GM19397 (cell line): ENCODE data around the gene SLC6A7.
"Not testable (repeated sequence)": the region's sequence is repeated elsewhere in the genome, so short reads cannot be mapped to it uniquely, and the experiment has no call there.

ENCODE experiments used
- ATAC-seq: cut with Tn5 transposase; IDR thresholded peaks from one replicate; pipeline ENCODE4 v1.9.1; 2021; ENCODE audit warnings: mild to moderate bottlenecking, moderate library complexity; ENCODE audit not compliant: unreplicated experiment

The SLC6A7 gene

GRCh38 chr5:150215979-150216944, 26.4 kb downstream of the SLC6A7 start:
- no peak for ATAC-seq

GRCh38 chr5:150217038-150217437, 27.2 kb downstream of the SLC6A7 start:
- no peak for ATAC-seq

- no peak for ATAC-seq
Observed at GRCh38 chr5:150217873-150218692, 28.2 kb downstream of the SLC6A7 start.

GRCh38 chr5:150218693-150219035, 28.8 kb downstream of the SLC6A7 start:
- ATAC-seq = no peak

GRCh38 chr5:150219142-150219541, 29.3 kb downstream of the SLC6A7 start:
- ATAC-seq = no peak

GRCh38 chr5:150219861-150220260, 30.0 kb downstream of the SLC6A7 start:
- ATAC-seq = no peak

- ATAC-seq = no peak
Observed at GRCh38 chr5:150221471-150221870, 31.6 kb downstream of the SLC6A7 start.

GRCh38 chr5:150222906-150223305, 33.0 kb downstream of the SLC6A7 start:
- ATAC-seq = no peak

- no peak for ATAC-seq
Observed at GRCh38 chr5:150223474-150223873, 33.6 kb downstream of the SLC6A7 start.

GRCh38 chr5:150224483-150225027, 34.7 kb downstream of the SLC6A7 start:
- ATAC-seq = no peak

GRCh38 chr5:150227036-150227435, 37.2 kb downstream of the SLC6A7 start:
- no peak for ATAC-seq

- no peak for ATAC-seq
Observed at GRCh38 chr5:150227606-150228273, 37.9 kb downstream of the SLC6A7 start.

- ATAC-seq = no peak
Observed at GRCh38 chr5:150229571-150229970, 39.7 kb downstream of the SLC6A7 start.

- no peak for ATAC-seq
Observed at GRCh38 chr5:150230842-150231241, 41.0 kb downstream of the SLC6A7 start.

GRCh38 chr5:150233706-150234105, 43.8 kb downstream of the SLC6A7 start:
- not testable (repeated sequence) for ATAC-seq

- no peak for ATAC-seq
Observed at GRCh38 chr5:150234576-150235499, 45.0 kb downstream of the SLC6A7 start.

- ATAC-seq = no peak
Observed at GRCh38 chr5:150235500-150235854, 45.6 kb downstream of the SLC6A7 start.

- no peak for ATAC-seq
Observed at GRCh38 chr5:150236313-150236712, 46.5 kb downstream of the SLC6A7 start.

- ATAC-seq = no peak
Observed at GRCh38 chr5:150236981-150237754, 47.3 kb downstream of the SLC6A7 start.
